Cardiac muscle cell (in vitro differentiated cells and primary cell): ENCODE measurements around the gene DSCAML1. TPM values are rescaled to one million over a fixed set of nuclear protein-coding genes. Genes with fewer than 3 reads are reported as not detected.

Experiments
- DNase-seq, 2 donors: peaks; one replicate each; pipeline versions ENCODE4 v3.0.0 to v3.0.0-alpha.2; 2010 to 2017; ENCODE audit warnings: low read depth in 1 of 2, low spot score in 1 of 2
- H3K27ac ChIP-seq: fragments of 200-600 bp; sonication (generic); 2 replicates; pipeline ENCODE4 v1.5.1; 2016
- H3K27me3 ChIP-seq: fragments of 200-600 bp; sonication (generic); 2 replicates; pipeline ENCODE4 v1.6.0; 2016; ENCODE audit warnings: control low read depth
- H3K36me3 ChIP-seq: fragments of 200-600 bp; sonication (generic); 2 replicates; pipeline ENCODE4 v1.5.1; 2016; ENCODE audit warnings: control low read depth
- H3K4me1 ChIP-seq: fragments of 200-600 bp; sonication (generic); 2 replicates; pipeline ENCODE4 v1.8.1; 2017; ENCODE audit warnings: low read depth, mild to moderate bottlenecking, mixed run types
- H3K4me3 ChIP-seq: fragments of 200-600 bp; sonication (generic); 2 replicates; pipeline ENCODE4 v1.5.1; 2016; ENCODE audit warnings: mild to moderate bottlenecking
- H3K9me3 ChIP-seq: fragments of 200-600 bp; sonication (generic); 2 replicates; pipeline ENCODE4 v1.5.1; 2017; ENCODE audit warnings: low read depth, mild to moderate bottlenecking, control low read depth
- polyA plus RNA-seq: library from polyadenylated mRNA; unstranded; fragments of >200 nt; fragmentation: Nextera tagmentation; extraction: Ambion mirVana; gene quantifications from 2 replicates; pipeline ENCODE4 v1.2.1, GENCODE V29; 2016
- total RNA-seq: library from RNA; depleted of rRNA; stranded (reverse); fragments of >200 nt; gene quantifications from 2 replicates; pipeline ENCODE4 v1.2.3, GENCODE V29; 2016
- TF ChIP-seq, protein P1 (sequence below): IDR thresholded peaks from 2 replicates; pipeline ENCODE4 v1.5.1; 2012; ENCODE audit warnings: low read depth, mild to moderate bottlenecking, low read length

Gene DSCAML1
- total and polyA plus RNA-seq, 2 experiments from 2014 or later: 1.8 TPM; not detected in 1

DNA sequence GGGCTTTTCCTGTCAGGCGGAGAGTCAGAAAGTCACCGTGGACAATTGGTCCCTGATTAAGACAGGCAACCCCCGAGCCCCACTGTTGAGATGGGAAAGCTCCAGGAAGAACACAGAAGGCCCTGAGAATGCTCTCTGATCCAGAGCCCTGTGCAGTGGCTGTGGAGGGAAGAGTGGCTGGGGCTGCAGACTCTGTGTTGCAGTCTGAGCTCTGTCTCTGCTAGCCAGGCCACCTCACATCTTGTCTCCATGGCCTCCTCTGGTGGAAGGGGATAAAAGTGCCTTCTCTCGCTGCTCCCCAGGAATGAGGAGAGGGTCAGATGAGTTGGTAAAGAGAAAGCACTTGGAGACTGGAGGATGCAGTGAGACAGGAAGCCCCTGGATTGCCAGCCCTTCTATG is 328.1 kb downstream of the DSCAML1 start:
- H3K4me3 ChIP-seq: no peak overlapping the region

DNA sequence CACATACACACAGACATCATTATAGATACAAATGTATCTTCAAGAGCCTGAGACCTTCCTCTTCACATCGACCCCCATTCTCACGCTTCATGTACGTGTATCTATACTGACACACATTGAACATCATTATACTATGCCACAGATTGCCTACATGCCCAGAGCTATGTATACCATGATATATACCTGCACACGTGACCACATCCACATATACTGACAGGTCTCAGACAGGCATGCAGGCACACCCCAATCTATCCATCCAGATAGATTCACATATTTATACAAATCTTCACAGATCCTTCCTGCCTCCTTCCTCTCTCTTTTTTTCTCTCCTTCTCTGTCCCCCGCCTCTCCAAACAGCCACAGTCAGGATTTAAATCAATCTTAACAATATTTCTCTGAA is 329.2 kb downstream of the DSCAML1 start:
- Histone ChIP-seq H3K4me3 (no peak overlapping the region), H3K9me3 (no peaks in the 10 kb centered on the region), H3K4me1 (no peaks in the 10 kb centered on the region), H3K27me3 (no peaks in the 10 kb centered on the region), H3K36me3 (no peaks in the 10 kb centered on the region), H3K27ac (no peak overlapping the region)
- TF ChIP-seq, protein P1, sequence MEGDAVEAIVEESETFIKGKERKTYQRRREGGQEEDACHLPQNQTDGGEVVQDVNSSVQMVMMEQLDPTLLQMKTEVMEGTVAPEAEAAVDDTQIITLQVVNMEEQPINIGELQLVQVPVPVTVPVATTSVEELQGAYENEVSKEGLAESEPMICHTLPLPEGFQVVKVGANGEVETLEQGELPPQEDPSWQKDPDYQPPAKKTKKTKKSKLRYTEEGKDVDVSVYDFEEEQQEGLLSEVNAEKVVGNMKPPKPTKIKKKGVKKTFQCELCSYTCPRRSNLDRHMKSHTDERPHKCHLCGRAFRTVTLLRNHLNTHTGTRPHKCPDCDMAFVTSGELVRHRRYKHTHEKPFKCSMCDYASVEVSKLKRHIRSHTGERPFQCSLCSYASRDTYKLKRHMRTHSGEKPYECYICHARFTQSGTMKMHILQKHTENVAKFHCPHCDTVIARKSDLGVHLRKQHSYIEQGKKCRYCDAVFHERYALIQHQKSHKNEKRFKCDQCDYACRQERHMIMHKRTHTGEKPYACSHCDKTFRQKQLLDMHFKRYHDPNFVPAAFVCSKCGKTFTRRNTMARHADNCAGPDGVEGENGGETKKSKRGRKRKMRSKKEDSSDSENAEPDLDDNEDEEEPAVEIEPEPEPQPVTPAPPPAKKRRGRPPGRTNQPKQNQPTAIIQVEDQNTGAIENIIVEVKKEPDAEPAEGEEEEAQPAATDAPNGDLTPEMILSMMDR: no peak
- DNase-seq: no peak

More for the DNA sequence above, 328.1 kb downstream of the DSCAML1 start:
- H3K9me3 ChIP-seq: no peaks in the 10 kb centered on the region
- H3K36me3 ChIP-seq: no peaks in the 10 kb centered on the region
- H3K27me3 ChIP-seq: no peaks in the 10 kb centered on the region
- DNase-seq: no peak
- H3K4me1 ChIP-seq: no peaks in the 10 kb centered on the region
- TF ChIP-seq, protein P1: no peak
- no peak overlapping the region for H3K27ac ChIP-seq

- Histone ChIP-seq H3K36me3 (no peaks in the 10 kb centered on the region), H3K4me1 (no peaks in the 10 kb centered on the region), H3K27ac (no peak overlapping the region), H3K9me3 (no peaks in the 10 kb centered on the region), H3K27me3 (no peaks in the 10 kb centered on the region), H3K4me3 (no peak overlapping the region)
- DNase-seq: no peak
- TF ChIP-seq, protein P1: no peak
These were observed 330.1 kb downstream of the DSCAML1 start for GRCh38 chr11:117466966-117467365.

DNA sequence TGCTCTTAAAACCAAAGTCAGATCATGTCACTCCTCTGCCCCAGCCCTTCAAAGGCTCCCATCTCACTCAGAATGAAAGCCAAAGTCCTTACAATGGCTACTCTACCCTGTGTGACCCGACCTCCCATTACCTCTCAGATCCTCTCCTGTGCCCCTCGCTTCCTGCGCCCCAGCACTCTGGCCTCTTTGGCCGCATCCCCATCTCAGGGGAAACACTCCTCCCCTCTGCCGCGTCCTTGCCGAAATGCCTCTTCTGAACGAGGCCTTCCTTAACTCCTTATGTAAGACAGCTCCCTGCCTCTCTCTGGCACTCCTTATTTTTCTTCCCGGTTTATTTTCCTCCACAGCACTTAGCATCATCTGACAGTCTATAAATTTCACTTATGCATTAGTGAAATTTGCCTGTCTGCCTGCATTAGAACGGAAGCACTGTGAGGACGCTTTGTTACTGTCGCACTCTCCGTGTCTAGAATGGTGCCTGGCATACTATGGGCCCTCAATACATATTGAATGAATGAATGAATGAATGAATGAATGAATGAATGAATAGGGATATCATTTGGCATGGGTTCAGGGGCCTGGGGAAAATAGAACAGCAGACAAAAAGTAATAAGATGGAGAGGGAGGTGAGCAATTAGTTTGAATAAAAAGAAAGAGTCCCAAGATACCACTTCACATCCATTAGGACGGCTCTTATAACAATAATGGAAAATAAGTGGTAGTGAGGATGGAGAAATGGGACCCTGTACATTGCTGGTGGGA is 331.6 kb downstream of the DSCAML1 start:
- Histone ChIP-seq H3K4me3 (no peak overlapping the region), H3K9me3 (no peaks in the 10 kb centered on the region), H3K4me1 (no peaks in the 10 kb centered on the region), H3K27ac (no peak overlapping the region), H3K27me3 (no peaks in the 10 kb centered on the region), H3K36me3 (no peaks in the 10 kb centered on the region)
- no peak for DNase-seq
- TF ChIP-seq, protein P1: no peak

- no peaks in the 10 kb centered on the region for H3K4me1 ChIP-seq
- no peak for DNase-seq
- H3K27me3 ChIP-seq: no peaks in the 10 kb centered on the region
- no peaks in the 10 kb centered on the region for H3K36me3 ChIP-seq
- no peak overlapping the region for H3K27ac ChIP-seq
- H3K4me3 ChIP-seq: no peak overlapping the region
- no peaks in the 10 kb centered on the region for H3K9me3 ChIP-seq
- TF ChIP-seq, protein P1: no peak
These were observed 332.2 kb downstream of the DSCAML1 start for GRCh38 chr11:117464778-117465177.
